SJSA1 (cell line): Measurements from ENCODE around the gene STAT5B. TPM values are rescaled to one million over a fixed set of nuclear protein-coding genes. Genes with fewer than 3 reads are reported as not detected.
A peak's percentile ranks its signal among the peaks of the same experiment; 100 is the strongest.

Experiments
- DNase-seq, 2 experiments: peaks; one replicate each; pipeline ENCODE4 v3.0.0-alpha.2; 2015 to 2020; ENCODE audit warnings: low spot score in 2 of 2, low read depth in 1 of 2
- H3K27ac ChIP-seq: fragments of 250-450 bp; sonication (Bioruptor Pico); 2 replicates; pipeline ENCODE4 v1.5.1; 2020; ENCODE audit warnings: mild to moderate bottlenecking, moderate library complexity
- H3K27me3 ChIP-seq: fragments of 250-450 bp; sonication (Bioruptor Pico); replicated peaks from 2 replicates; pipeline ENCODE4 v1.5.1; 2020; ENCODE audit warnings: mild to moderate bottlenecking, moderate library complexity
- H3K36me3 ChIP-seq: fragments of 250-450 bp; sonication (Bioruptor Pico); 2 replicates; pipeline ENCODE4 v1.5.1; 2020; ENCODE audit warnings: mild to moderate bottlenecking
- H3K4me1 ChIP-seq: fragments of 250-450 bp; sonication (Bioruptor Pico); replicated peaks from 2 replicates; pipeline ENCODE4 v1.6.1; 2021; ENCODE audit warnings: mild to moderate bottlenecking
- H3K4me3 ChIP-seq: fragments of 250-450 bp; sonication (Bioruptor Pico); 2 replicates; pipeline ENCODE4 v1.5.1; 2020; ENCODE audit warnings: mild to moderate bottlenecking
- H3K9me3 ChIP-seq: fragments of 250-450 bp; sonication (Bioruptor Pico); replicated peaks from 2 replicates; pipeline ENCODE4 v1.5.1; 2020; ENCODE audit warnings: mild to moderate bottlenecking
- total RNA-seq: library from RNA; depleted of rRNA; stranded (reverse); fragments of >200 nt; shearing (Covaris generic); gene quantifications from 2 replicates; pipeline ENCODE4 v1.2.3, GENCODE V29; 2014; rRNA removed

STAT5B gene
- total RNA-seq, 1 experiment from 2014 or later = 36.0 TPM

GRCh38 chr17:42163113-42163512 is 113.1 kb downstream of the STAT5B start:
- DNase-seq = no peak
- no peak overlapping the region for H3K27ac ChIP-seq
- H3K4me1 ChIP-seq = no peaks in the 10 kb centered on the region
- H3K27me3 ChIP-seq = no peaks in the 10 kb centered on the region
- no peak overlapping the region for H3K4me3 ChIP-seq
- H3K36me3 ChIP-seq = no peaks in the 10 kb centered on the region
- H3K9me3 ChIP-seq = no peaks in the 10 kb centered on the region

GRCh38 chr17:42160531-42160910 is 115.7 kb downstream of the STAT5B start:
- Histone ChIP-seq H3K4me1 (no peaks in the 10 kb centered on the region; the same call in 1 of the 2 replicates), H3K36me3 (no peaks in the 10 kb centered on the region), H3K9me3 (0 out of 2 replicates have a peak, but pooled peaks cover under 1% of the 10 kb centered on the region), H3K4me3 (no peak overlapping the region), H3K27me3 (no peaks in the 10 kb centered on the region), H3K27ac (no peak overlapping the region)
- DNase-seq = no peak

GRCh38 chr17:42159796-42160530 is 116.2 kb downstream of the STAT5B start:
- Histone ChIP-seq H3K27me3 (no peaks in the 10 kb centered on the region), H3K4me1 (peaks cover 4% of the 10 kb centered on the region; the same call in 1 of the 2 replicates), H3K9me3 (0 out of 2 replicates have a peak, but pooled peaks cover 2% of the 10 kb centered on the region), H3K4me3 (no peak overlapping the region), H3K27ac (no peak overlapping the region), H3K36me3 (no peaks in the 10 kb centered on the region)
- DNase-seq = no peak

GRCh38 chr17:42155614-42156045 is 120.6 kb downstream of the STAT5B start:
- Histone ChIP-seq H3K36me3 (peaks cover 24% of the 10 kb centered on the region), H3K9me3 (0 out of 2 replicates have a peak, but pooled peaks cover 2% of the 10 kb centered on the region), H3K27ac (no peak overlapping the region), H3K4me1 (peaks cover 14% of the 10 kb centered on the region), H3K27me3 (no peaks in the 10 kb centered on the region), H3K4me3 (peak overlapping the region; percentile 64)
- DNase-seq = no peak

- peak overlapping the region; percentile 37 for H3K27ac ChIP-seq
- peak in 1 of 2 experiments; percentile 36 for DNase-seq
- H3K4me1 ChIP-seq = peaks cover 14% of the 10 kb centered on the region
- no peaks in the 10 kb centered on the region for H3K27me3 ChIP-seq
- peaks cover 33% of the 10 kb centered on the region for H3K36me3 ChIP-seq
- peak overlapping the region; percentile 64 for H3K4me3 ChIP-seq
- 0 out of 2 replicates have a peak, but pooled peaks cover 2% of the 10 kb centered on the region for H3K9me3 ChIP-seq
These were observed 122.1 kb downstream of the STAT5B start for GRCh38 chr17:42153919-42154742.

Other genes starting within 250 kb of the STAT5B start
- 0.18 and 1.2 TPM in 2 replicates for gene C17orf113, start 225.8 kb downstream of the STAT5B start, total RNA-seq
- gene ZNF385C, start 177.9 kb downstream of the STAT5B start, total RNA-seq = not detected in 2 replicates
- 0.85 and 1.4 TPM in 2 replicates for gene DHX58, start 163.7 kb downstream of the STAT5B start, total RNA-seq
- gene KAT2A, start 155.0 kb downstream of the STAT5B start, total RNA-seq = 7.5 and 12.8 TPM in 2 replicates
- not detected in 2 replicates for gene HSPB9, start 153.6 kb downstream of the STAT5B start, total RNA-seq
- gene RAB5C, start 121.4 kb downstream of the STAT5B start, total RNA-seq = 50.7 and 108 TPM in 2 replicates
- not detected in 2 replicates for gene KCNH4, start 95.2 kb downstream of the STAT5B start, total RNA-seq
- gene HCRT, start 90.9 kb downstream of the STAT5B start, total RNA-seq = not detected in 2 replicates
- gene GHDC, start 81.9 kb downstream of the STAT5B start, total RNA-seq = 8.1 and 13.2 TPM in 2 replicates
- 4.6 and 4.8 TPM in 2 replicates for gene STAT5A, start 12.1 kb upstream of the STAT5B start, total RNA-seq
- 41.1 and 65.8 TPM in 2 replicates for gene STAT3, start 112.1 kb upstream of the STAT5B start, total RNA-seq
- 319 and 331 TPM in 2 replicates for gene CAVIN1, start 146.9 kb upstream of the STAT5B start, total RNA-seq
- gene ATP6V0A1, start 182.5 kb upstream of the STAT5B start, total RNA-seq = 11.8 and 14.8 TPM in 2 replicates